GM12874 (cell line): Measurements from ENCODE around the gene RAD9B.

Experiments used
- CTCF ChIP-seq: IDR thresholded peaks from 2 replicates; pipeline ENCODE4 v1.5.1; 2011; ENCODE audit warnings: low read depth, mild to moderate bottlenecking, control low read depth, low read length, moderate library complexity; ENCODE audit not compliant: insufficient read depth

Gene RAD9B

GRCh38 chr12:110501752-110502738 lies at the start of gene RAD9B, which contains the start of gene VPS29:
TSS of gene RAD9B (plus strand) at chr12:110502331. CDS start at chr12:110502338, 7 bp downstream.
TSS of gene VPS29 (minus strand) at chr12:110502111. CDS start at chr12:110502051, 60 bp downstream.
- no peak for TF ChIP-seq CTCF

- no peak for TF ChIP-seq CTCF
Measured at GRCh38 chr12:110453569-110454296, 48.4 kb upstream of the RAD9B start.

- no peak for TF ChIP-seq CTCF
Measured at GRCh38 chr12:110458756-110459155, 43.4 kb upstream of the RAD9B start.

GRCh38 chr12:110465024-110465423 lies 37.1 kb upstream of the RAD9B start:
- no peak for TF ChIP-seq CTCF

GRCh38 chr12:110466791-110467190 lies 35.3 kb upstream of the RAD9B start:
- TF ChIP-seq CTCF, result no peak

- TF ChIP-seq CTCF, result no peak
Measured at GRCh38 chr12:110467847-110468213, 34.3 kb upstream of the RAD9B start.
